UCSD-AML1 (cell line): ENCODE results near the gene OR6K3.
"Not testable (repeated sequence)": the region's sequence is repeated elsewhere in the genome, so short reads cannot be mapped to it uniquely, and the experiment has no call there.

ENCODE experiments used
- DNase-seq: peaks from one replicate; lab custom pipeline; 2025; ENCODE audit not compliant: unreplicated experiment; lab: John Stamatoyannopoulos, UW

Gene OR6K3, protein sequence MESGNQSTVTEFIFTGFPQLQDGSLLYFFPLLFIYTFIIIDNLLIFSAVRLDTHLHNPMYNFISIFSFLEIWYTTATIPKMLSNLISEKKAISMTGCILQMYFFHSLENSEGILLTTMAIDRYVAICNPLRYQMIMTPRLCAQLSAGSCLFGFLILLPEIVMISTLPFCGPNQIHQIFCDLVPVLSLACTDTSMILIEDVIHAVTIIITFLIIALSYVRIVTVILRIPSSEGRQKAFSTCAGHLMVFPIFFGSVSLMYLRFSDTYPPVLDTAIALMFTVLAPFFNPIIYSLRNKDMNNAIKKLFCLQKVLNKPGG

DNA sequence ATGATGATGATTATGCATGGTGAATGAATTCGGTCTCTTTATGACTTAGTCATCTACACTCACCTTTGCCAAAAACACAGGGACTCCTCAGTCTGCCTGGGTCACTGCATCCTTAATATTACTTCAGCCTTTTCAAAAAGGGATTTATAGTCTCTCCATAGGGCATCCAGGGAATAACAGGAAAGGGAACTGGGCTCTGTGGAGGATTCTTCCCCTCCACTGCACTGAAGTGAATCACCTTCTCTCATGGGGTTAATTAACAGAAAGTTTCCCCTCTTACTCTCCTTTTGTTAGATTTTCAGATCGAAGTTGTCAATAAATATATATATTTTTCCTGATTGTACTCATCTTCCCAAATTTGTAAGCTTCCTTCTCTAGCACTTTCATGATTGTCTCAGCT, at the start of gene OR6K3:
OR6K3 (minus strand) TSS at position 101 of the 400 bp plus-strand sequence. CDS start 2,605 bp downstream, outside the sequence.
- DNase-seq: no peak

DNA sequence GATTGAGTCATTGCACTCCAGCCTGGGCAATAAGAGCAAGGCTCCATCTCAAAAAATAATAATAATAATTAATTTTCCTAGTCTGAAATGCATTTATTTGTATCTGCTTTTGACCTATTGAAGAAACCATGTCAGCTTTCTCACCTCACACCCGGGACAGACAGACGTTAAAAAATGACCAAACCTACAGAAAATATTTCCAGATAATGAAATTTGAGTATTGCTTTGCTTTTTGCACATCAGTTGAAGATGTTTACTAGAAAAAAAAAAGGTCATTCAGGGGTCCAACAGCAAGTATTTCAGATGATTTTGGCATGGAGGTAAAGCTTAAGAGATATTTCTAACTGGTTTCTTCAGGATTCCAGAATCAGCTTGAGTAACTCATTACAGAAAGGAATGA, 33.9 kb upstream of the OR6K3 start, which contains the start of gene OR6K6:
OR6K6 (plus strand) TSS at position 301 of the 400 bp plus-strand sequence. CDS start 168 bp downstream, outside the sequence.
- no peak for DNase-seq

DNA sequence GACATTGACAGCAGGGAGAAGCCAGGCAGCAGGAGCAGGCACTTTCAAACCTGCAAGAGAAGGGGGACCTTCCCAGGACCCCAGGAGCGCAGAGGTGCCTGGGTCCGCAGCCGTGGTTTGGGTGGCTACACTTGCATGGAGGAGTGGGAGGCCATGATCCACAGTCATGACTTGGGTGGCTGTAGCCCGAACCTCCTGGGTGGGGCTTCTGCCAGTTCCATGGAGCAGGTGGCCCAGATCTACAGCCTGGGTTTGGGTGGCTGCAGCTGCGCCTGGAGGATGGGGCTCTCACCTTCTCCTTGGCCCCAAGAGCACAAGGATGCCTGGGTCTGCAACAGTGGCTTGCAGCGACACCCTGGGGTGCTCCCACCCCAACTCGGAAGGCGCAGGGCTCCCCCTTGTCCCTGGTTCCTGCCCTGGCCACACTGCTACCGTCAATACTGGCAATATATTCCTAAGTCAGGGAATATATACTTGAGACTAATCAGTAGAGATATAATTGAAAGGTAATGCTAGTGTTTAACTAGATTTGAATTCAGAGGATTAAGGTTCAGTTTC, 31.7 kb upstream of the OR6K3 start:
- DNase-seq: no peak

DNA sequence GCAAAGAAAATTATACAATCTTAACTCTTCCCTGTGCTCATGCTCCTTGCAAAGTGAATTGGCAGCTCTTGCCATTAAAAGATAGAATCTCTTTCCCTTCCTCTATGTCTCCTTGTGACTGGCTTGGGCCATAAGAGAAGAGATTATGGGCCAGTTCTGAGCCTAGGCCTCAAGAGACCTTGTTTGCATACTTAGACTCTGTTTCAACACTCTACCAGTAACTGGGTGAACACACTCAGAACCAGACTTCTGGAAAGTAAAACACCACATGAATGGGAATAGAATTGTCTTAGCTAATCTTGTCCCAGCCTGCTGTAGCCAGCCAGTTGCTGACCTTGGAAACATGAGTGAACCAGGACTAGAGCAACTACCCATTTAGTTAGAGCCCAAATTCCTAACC, 15.3 kb upstream of the OR6K3 start:
- no peak for DNase-seq

DNA sequence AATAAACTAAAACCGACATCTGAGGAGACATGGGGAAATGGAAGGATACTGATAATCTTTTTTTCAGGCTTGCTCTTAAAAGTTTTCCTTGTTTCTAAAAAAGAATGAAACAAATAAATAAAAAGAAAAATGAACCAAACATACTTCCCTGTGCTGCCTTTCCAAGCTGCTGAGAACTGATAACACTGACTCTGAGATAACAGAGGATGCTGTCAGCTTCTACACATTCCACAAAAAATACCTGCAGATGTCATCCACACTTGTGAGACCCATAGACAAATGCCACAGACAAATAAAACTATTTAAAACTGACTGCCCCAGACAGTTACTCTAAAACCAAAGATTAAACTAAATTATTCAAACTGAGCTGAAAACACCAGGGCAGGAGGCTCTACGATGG, 12.0 kb upstream of the OR6K3 start:
- no peak for DNase-seq

DNA sequence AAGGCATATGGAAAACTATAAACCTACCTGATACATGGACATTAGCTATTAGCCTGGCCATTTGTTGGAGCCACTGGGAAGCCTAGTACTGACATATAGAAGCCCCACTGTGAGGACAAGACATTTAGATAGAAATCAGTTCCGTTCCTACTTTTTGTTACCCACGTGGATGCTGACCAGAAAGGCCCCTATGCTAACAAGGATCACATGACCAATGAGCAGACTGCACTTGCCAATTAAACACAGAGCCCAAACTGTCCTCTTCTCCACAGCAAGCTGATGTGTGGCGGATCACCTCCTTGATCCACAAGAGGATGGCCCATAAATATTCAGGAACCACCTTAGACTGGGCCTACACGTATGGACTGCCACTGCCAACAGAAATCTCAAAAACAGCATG, 11.2 kb upstream of the OR6K3 start:
- no peak for DNase-seq

DNA sequence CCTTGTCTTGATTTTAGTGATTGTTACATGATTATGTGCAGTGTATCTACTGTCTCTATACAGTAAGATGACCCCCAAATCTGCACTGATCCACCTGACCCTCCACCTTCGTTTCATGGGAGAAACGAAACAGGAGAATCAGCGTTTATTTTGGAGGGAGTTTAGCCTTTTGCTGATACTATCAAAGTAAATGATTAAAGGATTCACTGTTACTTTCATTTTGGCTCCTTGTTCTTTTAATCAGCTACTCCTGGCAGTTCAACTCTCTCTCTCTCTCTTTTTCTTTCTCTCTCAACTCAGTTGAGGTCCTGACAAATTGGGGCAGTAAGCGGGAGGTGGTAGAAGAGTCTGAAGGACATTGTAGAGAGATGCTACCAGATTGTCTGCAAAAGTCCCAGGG, 9.9 kb upstream of the OR6K3 start:
- no peak for DNase-seq

DNA sequence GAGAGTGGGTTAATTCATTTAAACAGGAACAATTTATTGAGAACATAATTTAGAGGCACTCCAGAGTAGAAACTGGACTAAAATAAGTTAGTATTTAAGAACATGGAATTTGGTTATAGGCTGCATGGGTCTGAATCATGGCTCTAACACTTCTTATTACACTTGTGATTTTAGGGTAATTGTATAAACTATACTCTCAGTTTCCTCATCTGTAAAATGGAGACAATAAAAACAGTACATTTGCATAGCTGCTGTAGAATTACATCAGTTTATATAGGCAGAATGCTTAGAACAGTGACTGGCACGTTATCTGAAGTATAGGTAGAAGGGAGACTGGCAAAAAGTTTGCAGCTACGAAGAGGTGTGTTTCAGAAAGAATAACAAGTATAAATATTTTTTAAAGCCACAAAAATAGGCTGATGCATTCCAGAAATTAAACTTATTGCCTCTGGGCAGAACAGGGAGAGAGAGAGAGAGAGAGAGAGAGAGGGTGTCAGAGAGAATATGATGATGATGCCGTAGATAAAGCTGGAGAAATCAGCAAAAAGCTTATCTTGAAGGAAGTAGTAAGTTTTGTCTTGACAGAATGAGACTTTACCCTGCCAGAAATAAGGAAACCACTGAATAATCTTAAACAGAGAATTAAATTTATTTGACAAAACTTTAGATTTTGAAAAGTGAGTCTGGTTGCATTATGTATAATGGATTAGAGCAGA, 8.1 kb upstream of the OR6K3 start:
- no peak for DNase-seq

DNA sequence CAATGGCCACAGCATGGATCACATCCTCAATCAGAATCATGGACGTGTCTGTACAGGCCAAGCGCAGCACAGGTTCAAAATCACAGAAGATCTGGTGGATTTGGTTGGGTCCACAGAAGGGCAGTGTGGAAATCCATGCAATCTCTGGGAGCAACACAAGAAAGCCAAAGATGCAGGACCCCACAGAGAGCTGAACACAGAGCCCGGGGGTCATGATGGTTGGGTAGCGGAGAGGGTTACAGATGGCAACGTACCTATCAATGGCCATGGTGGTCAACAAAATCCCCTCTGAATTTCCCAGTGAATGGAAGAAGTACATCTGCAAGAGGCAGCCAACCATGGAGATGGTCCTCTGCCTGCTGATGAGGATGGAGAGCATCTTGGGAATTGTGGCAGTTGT, 3.9 kb upstream of the OR6K3 start:
- no peak for DNase-seq

DNA sequence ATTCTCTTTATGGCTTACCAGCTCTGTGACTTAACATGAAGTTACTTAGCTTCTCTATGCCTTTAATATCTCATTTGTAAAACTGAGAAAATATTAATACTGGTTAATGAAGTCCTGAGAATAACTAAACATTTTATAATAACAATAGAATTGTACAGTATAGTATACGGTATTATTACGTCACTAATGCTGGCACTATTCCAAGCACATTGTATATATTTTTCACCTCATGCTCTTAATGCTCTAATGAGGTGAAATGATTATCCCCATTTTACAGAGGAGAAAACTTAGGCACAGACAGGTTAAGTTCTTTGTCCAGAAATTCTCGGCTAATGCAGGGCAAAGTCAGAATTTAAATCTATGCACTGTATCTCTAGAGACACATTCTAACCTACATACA, 856 bp downstream of the OR6K3 start:
- DNase-seq: no peak

DNA sequence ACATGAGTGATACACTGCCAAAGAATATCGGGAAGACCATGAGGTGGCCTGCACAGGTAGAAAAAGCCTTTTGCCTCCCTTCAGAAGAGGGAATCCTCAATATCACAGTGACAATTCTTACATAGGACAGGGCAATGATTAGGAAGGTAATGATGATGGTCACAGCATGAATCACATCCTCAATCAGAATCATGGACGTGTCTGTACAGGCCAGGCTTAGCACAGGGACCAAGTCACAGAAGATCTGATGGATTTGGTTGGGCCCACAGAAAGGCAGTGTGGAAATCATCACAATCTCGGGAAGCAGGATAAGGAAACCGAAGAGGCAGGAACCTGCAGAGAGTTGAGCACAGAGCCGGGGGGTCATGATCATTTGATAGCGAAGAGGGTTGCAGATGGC, 3.2 kb downstream of the OR6K3 start:
- DNase-seq: no peak

DNA sequence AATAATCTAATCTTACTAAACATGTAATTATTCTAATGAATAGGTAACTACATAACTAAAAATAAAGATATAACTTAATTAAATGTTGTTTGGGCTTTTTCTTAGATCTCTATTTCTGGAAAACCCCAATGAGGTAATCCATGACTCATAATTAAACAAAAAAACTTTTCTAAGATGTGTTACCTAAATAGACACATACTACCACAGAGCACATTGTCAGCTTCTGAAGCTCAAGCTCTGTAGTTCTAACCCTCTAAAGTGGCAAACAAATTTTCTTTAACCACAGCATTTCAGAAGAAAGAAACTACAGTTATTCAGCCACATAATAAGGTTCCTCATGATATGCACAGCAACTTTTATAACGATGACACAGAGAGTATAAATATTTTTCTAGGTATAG, 4.2 kb downstream of the OR6K3 start:
- no peak for DNase-seq

DNA sequence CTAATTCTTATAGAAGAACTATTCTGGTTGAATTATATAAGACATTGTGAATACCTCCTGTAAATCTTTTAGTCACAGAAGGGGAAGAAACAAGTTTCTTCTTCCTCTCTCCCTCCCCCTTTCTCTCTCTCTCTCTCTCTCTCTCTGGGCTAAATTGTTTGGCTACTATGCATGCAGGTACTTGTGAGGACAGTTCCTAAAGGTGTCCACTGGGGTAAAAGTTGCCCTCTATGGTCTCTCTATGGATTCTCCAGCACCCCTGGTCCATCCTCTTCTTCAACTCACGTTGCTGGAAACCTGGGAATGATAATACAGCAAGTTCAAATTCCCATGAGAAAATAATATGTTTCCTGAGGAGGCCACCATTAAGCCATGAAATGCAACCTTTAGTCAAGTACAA, 5.8 kb downstream of the OR6K3 start:
- DNase-seq: no peak

DNA sequence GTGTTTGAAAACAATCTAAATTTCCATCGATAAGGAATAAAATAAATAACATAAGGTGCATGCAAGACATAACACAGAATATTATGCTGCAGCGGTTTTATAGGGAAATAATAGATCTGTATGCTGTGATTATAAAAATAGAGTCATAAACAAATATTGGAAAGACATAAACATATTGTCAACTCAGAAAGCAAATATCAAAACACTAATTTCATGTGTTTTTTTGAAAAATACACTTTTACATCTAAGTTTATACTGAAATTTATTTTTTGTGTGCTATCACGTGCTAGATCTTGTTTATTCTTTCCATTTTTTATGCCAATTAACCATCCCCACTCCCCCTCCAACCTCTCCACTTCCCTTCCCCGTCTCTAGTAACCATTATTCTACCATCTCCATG, 9.4 kb downstream of the OR6K3 start:
- no peak for DNase-seq

DNA sequence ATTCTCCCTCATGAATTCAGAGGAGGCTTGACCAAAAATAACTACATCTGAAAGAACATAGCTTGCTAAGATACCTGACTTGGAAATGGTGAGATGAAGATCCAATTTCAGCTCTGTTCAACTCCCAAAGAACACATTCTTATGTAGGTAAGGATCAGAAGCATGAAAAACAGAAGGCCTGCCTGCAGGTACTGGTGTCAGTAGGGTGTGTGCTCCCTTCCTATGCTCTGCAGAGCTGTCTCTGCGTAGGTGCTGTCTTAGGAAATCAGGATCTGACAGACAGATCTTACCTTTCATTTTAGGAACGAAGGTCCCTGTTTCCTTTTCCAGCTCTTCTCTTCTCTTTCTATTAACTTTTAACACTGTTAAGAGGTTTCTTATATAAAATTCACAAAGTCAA, 14.4 kb downstream of the OR6K3 start:
- no peak for DNase-seq

DNA sequence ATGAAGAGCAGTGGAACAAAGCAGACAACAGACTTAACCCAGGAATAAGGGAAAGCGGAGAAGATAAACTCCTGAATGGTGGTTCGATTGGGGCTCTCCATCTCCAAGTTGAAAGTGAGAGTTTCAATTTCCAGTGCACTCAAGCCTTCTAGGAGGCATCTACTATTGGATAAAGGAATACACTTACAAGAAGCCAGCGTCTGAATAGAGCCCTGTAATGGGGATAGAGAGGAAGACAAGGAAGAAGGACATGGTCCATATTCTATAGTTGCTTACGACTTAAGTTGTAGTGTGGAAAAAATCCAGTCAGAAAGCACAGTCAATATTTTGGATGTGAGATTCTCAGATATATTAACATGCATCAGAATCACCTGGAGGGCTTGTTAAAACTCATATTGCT, 20.0 kb downstream of the OR6K3 start, which contains the start of gene OR6K2:
OR6K2 (minus strand) TSS at position 101 of the 400 bp plus-strand sequence; CDS start at position 101, 0 bp downstream.
- no peak for DNase-seq

DNA sequence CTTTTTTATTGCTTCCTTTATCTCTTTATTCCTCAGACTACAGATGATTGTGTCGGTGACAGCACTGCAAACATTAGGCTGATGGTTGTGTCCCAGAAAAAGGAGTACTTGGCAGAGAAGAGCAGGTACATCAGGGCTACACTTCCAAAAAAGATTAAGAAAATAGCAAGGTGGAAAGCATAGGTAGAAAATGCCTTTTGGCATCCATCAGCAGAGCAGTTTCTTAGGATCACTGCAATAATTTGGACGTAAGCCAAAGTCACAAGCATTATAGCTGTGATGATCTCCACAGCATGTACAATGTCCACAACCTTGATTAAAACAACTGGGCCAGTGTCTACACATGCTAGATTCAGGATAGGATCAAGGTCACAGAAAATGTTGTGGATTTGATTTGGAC, 25.9 kb downstream of the OR6K3 start:
- DNase-seq: no peak

DNA sequence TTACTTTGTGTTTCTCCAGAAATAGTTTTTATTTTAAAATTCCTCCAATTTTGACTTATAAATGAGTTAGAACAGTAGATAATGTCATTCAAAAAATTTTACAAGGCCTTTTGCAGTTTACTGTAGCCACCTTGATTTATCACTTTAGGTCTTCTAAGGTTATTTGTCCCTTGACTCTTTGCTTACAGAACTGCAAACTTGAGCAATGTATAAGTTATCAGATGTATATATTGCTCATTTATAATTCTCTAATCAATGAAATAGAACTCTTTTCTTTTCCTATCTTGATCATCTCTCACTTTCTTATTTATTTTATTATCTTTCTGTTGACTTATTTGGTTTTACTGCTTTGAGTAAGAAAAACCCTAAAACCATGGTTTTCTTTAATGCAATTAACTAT, 28.2 kb downstream of the OR6K3 start:
- no peak for DNase-seq

DNA sequence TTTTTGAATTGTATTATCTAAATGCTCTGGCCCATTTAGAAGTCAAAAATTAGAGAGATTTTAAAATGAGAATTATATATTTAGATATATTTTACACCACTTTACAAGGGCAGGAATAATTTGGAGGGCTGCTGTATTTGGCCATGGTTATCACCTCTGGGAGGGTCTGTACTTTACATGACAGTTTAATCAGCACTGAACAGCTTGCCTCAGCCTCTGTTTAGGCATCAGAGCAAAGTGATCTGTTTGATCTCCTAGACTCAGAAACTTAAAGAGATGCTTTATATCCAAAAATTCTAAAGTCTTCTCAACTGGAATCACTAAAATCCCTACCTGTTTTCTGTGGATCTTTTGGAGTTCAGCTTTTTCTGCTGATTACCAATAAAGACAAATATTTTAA, 28.6 kb downstream of the OR6K3 start:
- no peak for DNase-seq

DNA sequence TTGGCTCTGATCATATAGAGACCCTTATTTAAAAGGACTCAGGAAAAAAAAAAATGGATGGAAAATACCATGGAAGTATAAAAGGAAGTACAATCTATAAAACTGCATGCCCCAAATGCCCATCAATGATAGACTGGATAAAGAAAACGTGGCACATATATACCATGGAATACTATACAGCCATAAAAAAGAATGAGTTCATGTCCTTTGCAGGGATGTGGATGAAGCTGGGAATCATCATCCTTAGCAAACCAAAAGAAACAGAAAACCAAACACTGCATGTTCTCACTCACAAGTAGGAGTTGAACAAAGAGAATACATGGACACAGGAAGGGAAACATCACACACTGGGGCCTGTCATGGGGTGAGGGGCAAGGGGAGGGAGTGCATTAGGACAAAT, 29.4 kb downstream of the OR6K3 start:
- not testable (repeated sequence) for DNase-seq

DNA sequence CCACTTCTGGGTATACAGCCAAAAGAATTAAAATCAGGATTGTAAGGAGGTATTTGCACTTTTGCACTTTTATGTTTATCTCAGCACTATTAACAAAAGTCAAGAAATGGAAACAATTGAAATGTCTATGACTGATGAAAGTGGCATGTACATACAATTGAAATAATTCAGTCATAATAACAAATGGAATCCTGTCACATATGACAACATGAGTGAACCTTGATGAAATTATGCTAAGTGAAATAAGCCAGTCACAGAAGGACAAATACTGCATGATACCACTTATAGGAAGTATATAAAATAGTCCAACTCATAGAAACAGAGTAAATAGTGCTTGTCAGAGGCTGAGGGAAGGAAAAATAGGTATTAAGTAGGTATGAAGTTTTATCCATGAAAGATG, 30.6 kb downstream of the OR6K3 start:
- DNase-seq: no peak

DNA sequence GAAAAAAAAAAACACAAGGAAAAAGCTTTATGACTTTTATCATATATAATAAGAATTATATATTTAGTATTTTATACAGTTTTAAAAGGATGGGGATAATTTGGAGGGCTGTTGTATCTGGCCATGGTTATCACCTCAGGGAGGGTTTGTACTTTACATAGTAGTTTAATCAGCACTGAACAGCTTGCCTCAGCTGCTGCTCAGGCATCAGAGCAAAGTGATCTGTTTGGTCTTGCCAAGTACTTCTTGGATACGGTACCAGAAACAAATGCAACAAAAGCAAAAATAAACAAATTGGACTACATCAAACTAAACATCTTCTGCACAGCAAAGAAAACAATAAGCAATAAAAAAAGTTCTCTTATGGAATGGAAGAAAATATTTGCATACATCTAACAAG, 31.4 kb downstream of the OR6K3 start:
- DNase-seq: no peak
